Amygdala (tissue), 56 donors: Measurements from ENCODE around the gene NUPR1.
"Not testable (repeated sequence)": the region's sequence is repeated elsewhere in the genome, so short reads cannot be mapped to it uniquely, and the experiment has no call there.

Experiments used
- DNase-seq, 56 donors: peaks; one replicate each; lab custom pipeline; 2025; lab: John Stamatoyannopoulos, UW

NUPR1 gene

DNA sequence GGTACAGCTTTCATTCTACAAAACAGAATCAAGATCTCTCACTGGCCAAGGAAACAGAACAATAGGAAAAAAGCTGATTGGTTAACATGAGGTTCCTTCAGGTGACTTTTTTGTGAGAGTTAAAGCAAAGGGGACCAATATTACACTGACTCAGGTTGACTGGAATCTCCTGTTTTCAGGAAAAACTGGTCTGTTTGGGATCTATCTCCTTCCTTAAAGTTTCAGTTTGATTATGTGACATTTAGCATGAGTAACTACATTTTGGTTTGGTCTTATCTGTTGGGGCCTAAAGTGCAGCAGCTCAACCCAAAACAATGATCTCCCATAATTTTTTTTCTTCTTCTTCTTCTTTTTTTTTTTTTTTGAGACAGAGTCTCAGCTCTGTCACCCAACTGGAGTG lies 9.7 kb downstream of the NUPR1 start:
- DNase-seq: no peak

DNA sequence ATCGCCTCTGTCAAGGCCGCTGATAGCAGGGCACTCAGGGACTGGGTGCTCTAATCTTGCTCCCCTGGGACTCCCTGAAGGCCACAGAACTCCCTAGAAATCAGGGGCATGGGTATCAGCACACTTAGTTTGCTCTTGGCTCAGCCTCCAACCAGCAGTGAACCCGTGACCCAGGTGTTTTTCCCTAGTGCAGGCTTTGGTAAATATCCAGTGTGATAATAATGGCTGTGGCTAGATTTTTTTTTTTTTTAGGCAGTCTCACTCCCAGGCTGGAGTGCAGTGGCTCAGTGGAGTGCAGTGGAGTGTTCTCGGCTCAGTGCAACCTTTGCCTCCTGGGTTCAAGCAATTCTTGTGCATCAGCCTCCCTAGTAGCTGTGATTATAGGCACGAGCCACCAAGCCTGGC lies 10.3 kb downstream of the NUPR1 start:
- DNase-seq: no peak

DNA sequence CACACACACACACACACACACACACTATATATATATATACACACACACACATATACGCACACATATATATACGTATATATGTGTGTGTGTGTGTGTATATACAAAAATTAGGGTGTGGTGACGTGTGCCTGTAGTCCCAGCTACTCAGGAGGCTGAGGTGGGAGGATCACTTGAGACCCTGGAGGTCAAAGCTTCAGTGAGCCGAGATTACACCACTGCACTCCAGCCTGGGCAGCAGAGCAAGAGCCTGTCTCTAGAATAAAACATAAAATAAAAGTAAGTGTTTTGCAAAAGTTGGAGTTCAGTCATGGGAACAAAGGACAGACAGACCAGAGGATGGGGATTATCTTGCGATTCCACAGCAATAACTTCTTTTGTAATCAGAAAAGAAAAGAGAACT lies 10.8 kb downstream of the NUPR1 start:
- DNase-seq: no peak

DNA sequence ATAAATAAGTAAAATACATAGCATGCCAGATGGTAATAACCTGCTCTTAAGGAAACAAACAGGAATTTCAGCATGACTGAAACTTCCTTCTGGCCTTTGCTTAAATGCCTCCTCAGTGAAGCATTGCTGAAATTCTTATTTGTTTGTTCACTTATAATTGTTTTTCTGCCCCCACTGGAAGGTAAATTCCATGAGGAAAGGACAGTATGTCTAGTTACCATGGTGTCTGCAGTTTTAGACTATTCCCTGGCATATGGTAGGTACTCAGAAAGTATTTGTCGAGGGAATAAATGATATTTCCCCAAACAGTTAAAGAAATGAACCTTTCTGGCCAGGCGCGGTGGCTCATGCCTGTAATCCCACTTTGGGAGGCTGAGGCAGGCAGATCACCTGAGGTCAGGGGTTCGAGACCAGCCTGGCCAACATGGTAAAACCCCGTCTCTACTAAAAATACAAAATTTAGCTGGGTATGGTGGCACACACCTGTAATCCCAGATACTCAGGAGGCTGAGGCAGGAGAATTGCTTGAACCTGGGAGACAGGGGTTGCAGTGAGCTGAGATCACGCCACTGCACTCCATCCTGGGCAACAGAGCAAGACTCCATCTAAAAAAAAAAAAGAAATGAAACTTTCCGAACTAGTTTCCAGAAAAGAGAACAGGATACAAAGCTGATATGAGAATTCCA lies 11.5 kb downstream of the NUPR1 start:
- not testable (repeated sequence) for DNase-seq

DNA sequence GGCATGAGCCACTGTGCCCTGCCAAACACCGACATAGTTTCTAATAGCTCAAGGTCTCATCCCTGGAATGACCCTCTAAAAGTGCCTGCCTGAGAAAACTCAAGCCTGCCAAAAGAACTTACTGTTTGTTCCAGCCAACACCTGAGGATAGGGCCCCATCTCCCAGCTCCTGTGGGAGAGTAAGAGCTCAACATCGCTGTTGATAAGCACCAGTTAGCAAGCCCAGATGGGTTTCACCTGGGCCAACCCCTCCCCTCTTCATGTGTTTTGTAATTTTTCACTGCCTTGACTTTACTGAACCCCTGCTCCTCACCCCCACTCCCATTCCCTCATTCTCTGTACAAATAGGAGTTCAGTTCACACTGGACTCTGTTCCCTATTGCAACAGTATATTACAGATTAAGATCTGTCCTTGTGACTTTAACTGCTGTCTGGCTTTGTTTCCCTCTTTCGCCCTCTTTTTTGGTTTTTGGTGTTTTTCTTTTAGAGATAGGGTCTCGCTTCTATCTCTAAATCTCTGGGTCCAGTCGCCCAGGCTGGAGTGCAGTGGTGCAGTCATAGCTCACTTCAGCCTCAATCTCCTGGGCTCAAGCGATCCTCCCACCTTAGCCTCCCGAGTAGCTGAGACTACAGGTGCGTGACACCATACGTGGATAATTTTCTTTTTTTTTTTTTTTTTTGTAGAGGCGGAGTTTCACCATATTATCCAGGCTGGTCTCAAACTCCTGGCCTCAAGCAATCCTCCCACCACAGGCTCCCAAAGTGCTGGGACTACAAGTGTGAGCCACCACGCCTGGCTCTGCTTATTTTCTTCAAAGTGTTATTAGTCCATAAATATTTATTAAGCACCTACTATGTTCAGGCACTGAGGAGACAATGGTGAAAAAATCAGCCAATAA lies 12.3 kb downstream of the NUPR1 start:
- DNase-seq: no peak

DNA sequence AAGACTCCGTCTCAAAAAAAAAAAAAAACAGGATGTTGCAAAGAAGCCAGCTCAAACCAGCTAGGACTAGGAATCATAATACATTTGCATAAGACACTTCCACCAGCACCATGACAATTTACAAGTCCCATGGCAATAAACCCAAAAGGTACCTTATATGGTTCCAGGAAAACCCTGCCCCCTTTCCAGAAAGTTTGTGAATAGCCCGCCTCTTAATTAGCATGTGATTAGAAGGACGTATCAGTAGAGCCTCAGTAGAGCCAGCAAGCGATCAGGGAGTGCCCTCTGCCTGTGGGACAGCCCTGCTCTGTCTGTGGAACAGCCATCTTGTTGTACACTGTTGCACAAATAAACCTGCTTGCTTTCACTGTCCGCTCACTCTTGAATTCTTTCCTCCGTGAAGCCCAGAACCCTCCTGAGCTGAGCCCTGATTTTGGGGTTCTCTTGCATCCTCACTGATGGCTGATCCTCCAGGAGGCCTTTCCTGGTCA lies 14.0 kb downstream of the NUPR1 start:
- DNase-seq: no peak

DNA sequence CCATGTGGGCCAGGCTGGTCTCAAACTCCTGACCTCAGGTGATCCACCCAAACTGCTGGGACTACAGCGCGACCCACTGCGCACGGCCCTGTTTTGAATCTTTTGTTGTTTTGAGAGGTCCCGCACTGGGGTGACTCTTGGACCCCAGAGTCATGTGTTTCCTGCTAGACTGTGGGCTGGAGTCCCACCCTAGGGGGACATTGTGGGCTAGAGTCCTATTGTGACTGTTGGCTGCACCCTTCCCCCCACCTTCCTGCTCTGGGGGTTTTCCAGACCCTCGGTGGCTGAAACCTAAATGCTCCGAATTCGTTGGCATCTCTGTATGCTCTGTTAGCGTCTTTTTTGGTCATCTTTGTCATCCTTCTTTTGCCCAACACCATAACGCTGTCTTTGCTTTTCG lies 16.0 kb downstream of the NUPR1 start:
- DNase-seq: no peak

DNA sequence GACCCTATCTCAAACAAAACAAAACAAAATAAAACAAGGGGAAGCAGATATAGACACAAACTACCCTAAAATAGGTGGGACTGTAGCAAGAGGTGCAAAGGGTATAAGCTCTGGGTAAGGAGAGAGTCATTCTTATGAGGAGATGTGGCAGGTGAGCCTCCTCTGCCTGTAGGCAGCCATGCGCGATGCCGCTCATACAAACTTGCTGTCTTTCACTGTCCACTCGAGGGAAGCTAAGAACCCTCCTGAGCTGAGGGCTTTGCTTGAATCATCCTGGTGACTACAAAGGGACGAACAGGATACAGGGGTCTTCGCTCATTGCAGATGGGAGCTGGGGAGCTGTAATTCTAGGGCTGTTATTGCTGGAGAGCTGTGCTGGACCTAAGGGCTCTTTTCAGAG lies 17.3 kb downstream of the NUPR1 start:
- DNase-seq: no peak

DNA sequence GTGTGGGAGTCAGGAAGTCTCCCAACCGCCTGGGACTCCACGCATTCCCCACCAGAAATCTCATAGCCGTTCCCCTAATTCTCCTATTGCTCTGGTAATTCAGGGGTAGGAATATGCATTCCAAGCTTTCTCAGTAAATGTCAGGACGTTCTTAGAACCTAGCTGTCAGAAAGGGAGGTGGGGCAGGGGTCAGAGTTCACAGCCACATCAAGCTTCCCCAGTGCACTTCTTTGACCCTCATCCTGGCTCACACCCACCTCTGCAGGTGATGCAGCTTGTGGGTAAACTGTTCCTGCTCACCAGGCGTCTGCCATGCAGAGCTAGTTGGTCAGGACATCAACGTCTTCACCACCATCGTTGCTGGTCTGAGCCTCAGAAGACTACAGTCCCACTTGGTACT lies 18.1 kb downstream of the NUPR1 start:
- no peak for DNase-seq

DNA sequence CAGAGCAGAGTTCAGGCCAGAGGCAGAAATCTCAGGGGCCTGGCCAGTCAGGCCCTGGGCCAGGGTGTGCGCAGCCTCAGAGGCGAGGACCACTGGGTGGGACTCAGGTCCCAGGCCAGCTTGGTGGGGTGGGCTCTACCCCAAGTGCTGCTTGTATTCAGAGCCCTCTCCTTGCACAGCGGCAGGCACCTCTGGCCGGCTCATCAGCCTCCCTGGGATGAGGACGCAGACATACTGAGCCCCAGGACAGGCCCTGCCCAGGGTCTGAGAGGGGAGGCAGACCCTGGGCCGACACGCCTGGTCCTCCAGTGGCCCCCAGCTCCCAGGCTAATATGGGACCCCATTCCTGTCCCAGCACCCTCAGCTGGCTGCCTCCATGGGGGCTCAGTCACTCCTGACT lies 24.5 kb downstream of the NUPR1 start:
- no peak for DNase-seq

DNA sequence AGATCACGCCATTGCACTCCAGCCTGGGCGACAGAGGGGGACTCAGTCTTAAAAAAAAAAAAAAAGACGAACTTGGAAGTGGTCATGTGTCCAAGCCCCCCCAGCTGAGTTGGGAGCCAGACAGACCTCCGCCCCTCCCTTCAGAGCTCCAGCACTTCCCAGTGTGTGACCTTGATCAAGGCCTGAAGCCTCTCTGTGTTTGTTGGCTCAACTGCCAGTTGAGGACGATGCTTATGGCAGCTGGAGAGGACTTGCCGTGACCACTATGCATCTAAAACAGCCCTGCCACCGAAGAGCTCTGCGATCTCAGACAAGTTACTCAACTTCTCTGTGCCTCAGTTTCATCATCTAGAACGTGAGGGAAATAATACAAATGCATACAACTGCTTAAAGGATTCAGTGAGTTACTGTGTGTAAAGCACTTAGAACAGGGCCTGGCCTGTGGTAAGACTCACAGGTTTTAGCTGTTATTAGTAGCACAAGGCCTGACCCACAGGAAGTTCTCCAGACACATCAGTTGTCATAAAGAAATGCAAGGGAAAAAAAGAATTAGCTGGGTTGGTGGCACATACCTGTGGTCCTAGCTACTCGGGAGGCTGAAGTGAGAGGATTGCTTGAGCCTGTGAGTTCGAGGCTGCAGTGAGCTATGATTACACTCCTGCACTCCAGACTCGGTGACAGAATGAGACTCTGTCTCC lies 25.1 kb downstream of the NUPR1 start:
- no peak for DNase-seq

DNA sequence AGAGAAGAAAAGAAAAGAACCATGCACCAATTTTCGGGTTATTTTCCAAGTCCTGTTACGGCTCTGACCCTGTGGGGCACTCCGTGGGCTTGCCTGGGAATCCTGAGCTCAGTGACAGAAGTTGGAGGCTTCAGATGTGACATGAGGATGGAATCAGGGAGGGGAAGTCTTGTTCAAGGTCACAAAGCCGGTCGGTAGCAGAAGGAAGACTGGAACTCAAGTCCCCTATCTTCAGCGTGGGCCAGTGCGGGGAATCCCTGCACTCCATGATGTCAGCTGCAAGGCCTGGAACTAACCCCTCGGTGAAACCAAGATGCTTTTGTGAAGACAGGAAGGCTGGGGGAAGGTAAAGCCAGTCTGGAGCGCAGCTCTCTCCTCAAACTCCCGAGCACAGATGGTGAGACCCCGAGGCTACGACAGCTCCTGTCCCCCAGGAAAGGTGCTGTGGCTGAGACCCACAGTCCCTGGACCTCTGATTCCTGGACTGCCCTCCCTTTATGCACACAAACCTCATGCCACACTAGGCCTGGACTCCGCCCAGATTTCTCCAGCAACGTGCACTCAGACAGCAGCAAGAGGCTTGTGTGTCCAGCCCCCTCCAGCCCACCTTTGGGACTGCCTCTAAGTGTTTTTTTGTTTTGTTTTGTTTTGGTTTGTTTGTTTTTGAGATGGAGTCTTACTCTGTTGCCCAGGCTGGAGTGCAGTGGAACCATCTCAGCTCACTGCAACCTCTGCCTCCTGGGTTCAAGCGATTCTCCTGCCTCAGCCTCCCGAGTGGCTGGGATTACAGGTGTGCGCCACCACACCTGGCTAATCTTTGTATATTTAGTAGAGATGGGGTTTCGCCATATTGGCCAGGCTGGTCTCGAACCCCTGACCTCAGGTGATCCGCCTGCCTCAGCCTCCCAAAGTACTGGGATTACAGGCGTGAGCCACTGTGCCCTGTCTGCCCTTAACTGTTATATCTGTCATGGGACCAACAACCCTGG lies 26.7 kb downstream of the NUPR1 start:
- no peak for DNase-seq

DNA sequence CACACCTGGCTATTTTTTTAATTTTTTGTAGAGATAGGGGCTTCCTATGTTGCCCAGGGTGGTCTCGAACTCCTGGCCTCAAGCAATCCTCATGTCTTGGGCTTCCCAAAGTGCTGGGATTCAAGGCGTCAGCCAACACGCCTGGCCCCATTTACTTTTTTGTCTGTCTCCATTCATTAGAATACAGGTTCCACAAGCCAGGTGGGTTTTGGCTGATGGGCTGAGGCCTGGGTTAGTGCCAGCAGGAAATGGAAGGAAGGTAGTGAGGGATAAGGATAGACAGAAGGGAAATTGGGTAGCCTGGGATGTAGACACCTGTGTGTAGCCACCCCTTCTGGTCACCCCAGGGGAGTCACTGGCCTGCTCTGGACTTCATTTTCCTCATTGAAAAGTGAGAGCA lies 27.7 kb downstream of the NUPR1 start:
- DNase-seq: no peak

DNA sequence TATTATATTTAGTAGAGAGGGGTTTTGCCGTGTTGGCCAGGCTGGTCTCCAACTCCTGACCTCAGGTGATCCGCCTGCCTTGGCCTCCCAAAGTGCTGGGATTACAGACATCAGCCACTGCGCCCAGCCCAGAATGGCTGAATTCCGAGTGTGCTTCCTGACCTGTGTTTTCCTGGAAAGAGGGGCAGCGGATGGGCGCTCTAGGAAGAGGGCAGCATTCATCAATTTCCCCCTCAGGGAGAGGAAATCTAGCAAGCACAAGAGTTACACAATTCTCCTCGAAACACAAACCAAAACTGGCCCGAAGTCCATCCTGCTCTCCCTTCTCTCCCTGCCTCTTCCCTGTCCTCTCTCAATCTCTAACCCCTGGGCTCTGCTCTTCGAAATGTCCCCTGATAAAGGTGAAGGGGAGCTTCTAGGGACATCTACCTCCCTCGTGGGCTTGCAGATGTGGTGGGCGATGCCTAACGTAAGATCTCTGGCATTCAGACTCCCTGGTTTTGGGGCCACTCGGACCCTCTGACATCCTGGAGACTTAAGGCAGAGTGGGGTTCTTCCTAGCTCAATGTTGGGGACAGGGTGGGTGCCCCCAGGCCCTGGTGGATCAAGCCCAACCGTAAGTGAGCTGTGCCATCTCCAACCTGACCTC lies 33.2 kb downstream of the NUPR1 start:
- DNase-seq: no peak

DNA sequence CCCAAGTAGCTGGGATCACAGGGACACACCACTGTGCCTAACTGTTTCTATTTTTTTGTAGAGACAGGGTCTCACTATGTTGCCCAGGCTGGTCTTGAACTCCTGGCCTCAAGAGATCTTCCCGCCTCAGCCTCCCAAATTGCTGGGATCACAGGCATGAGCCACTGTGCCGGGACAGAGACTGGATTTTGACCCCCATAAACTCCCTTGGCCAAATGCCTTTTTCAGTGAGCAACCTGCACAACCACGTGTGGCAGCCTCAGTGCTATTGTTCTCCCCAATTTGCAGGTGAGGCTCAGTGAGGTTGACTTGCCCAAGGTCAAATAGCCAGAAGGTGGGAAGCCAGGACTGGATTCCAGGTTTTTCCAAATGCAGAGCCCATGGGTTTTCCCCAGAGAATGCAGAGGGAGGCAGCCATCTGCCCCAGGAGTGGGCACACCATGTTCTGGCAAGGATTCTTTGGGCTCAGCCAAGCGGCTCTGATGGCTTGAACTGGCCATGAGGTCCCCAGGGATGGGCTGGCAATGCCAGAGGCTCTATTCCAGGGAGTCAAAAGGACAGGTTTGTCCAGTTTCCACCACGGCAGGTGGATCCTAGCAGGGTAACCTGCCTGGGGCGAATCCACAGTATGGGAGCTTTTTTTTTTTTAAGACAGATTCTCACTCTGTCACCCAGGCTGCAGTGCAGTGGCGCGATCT lies 33.9 kb downstream of the NUPR1 start:
- no peak for DNase-seq

DNA sequence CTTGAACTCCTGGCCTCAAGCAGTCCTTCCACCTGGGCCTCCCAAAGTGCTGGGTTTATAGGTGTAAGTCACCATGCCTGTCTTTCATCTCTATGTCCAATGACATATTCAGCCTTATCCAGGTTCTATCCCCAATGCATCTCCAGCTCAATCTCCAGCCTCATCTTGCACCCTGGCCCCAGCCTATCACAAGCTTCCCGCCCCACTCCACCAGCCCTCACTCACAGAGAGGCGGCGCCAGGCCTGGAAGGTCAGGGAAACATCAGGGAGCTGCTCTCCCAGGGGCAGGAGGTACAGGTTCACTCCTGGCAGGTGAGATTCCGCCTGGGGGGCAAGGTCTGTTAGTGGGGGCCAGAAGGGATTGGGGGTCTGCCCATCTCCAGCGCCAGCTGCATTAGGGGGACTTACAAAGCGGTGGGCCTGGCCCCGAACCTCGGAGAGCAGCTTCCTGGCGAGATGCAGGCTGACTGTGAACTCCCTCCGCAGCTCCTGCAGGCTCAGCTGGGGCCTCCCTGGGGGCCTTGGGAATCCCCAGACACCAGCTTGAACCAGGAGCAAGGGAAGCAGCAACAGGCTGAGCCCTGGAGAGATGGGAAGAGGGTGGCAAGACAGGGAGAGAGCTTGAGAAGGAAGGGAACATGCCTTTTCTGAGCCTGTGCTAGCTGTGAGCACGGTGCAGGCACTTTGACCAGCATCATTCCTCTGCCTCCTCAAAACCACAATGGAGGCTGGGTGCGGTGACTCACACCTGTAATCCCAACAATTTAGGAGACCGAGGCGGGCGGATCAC lies 35.1 kb downstream of the NUPR1 start:
- DNase-seq: no peak

DNA sequence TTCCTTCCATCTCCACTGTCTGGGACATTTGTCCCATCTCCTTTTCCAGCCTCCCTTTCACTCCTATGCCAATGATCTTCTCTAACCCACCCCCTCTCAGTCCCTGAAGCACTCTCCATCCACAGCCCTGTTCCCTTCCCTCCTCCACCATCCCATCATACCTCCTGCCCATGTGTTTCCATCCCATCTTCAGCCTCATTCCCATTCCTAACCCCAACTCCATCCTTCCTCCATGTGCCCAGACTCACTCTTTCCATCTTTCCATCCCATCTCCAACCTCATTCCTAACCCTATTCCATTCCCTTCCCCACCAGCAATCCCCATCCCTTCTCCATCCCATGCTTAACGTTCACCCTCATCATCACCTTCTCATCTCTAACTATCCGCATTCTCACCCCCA lies 36.5 kb downstream of the NUPR1 start:
- no peak for DNase-seq
